Osteoblast (primary cell): ENCODE measurements around the gene FKBP2. TPM values are rescaled to one million over a fixed set of nuclear protein-coding genes. Genes with fewer than 3 reads are reported as not detected.
A peak's percentile ranks its signal among the peaks of the same experiment; 100 is the strongest.

Source experiments
- DNase-seq: peaks from one replicate; pipeline ENCODE4 v3.0.0; 2011; ENCODE audit warnings: low spot score, mixed read lengths; ENCODE audit not compliant: insufficient read length; ENCODE audit errors: missing footprints
- H2AFZ ChIP-seq: 2 replicates; pipeline ENCODE4 v1.6.0; 2011; ENCODE audit warnings: mild to moderate bottlenecking, low read length
- H3K27ac ChIP-seq: 2 replicates; pipeline ENCODE4 v1.5.1; 2011; ENCODE audit warnings: mild to moderate bottlenecking, low read depth, low read length, moderate library complexity
- H3K27me3 ChIP-seq: 2 replicates; pipeline ENCODE4 v1.6.0; 2012; ENCODE audit warnings: mild to moderate bottlenecking, control low read depth, inconsistent platforms, low read length, moderate library complexity; ENCODE audit not compliant: insufficient read depth
- H3K36me3 ChIP-seq: 2 replicates; pipeline ENCODE4 v1.5.1; 2011; ENCODE audit warnings: mild to moderate bottlenecking, low read length, control low read depth, moderate library complexity; ENCODE audit not compliant: insufficient read depth
- H3K4me1 ChIP-seq: 2 replicates; pipeline ENCODE4 v1.5.1; 2011; ENCODE audit warnings: mild to moderate bottlenecking, low read length, control low read depth, moderate library complexity; ENCODE audit not compliant: insufficient read depth
- H3K4me2 ChIP-seq: 2 replicates; pipeline ENCODE4 v1.6.0; 2011; ENCODE audit warnings: mild to moderate bottlenecking, low read length; ENCODE audit not compliant: insufficient read depth
- H3K4me3 ChIP-seq: fragments of 200-600 bp; sonication (generic); 3 replicates; pipeline ENCODE4 v1.5.1; 2012; ENCODE audit warnings: mild to moderate bottlenecking, low read length, inconsistent platforms; ENCODE audit not compliant: insufficient read depth
- H3K79me2 ChIP-seq: 2 replicates; pipeline ENCODE4 v1.6.0; 2012; ENCODE audit warnings: mild to moderate bottlenecking, low read length, control low read depth, inconsistent platforms; ENCODE audit not compliant: insufficient read depth
- H3K9me3 ChIP-seq: 2 replicates; pipeline ENCODE4 v1.5.1; 2011; ENCODE audit warnings: low read depth, low read length, control low read depth
- H4K20me1 ChIP-seq: 2 replicates; pipeline ENCODE4 v1.6.0; 2012; ENCODE audit warnings: mild to moderate bottlenecking, low read length, control low read depth; ENCODE audit not compliant: insufficient read depth
- total RNA-seq: library from RNA; depleted of rRNA; stranded (reverse); fragments of >200 nt; gene quantifications from 2 replicates; pipeline ENCODE4 v1.2.3, GENCODE V29; 2012
- TF ChIP-seq, protein P1 (sequence below): IDR thresholded peaks from 2 replicates; pipeline ENCODE4 v1.5.1; 2011; ENCODE audit warnings: mild to moderate bottlenecking, low read depth, low read length, moderate library complexity; ENCODE audit errors: extremely low read depth

FKBP2 gene
- total RNA-seq, 1 donor, result 31.1 TPM

DNA sequence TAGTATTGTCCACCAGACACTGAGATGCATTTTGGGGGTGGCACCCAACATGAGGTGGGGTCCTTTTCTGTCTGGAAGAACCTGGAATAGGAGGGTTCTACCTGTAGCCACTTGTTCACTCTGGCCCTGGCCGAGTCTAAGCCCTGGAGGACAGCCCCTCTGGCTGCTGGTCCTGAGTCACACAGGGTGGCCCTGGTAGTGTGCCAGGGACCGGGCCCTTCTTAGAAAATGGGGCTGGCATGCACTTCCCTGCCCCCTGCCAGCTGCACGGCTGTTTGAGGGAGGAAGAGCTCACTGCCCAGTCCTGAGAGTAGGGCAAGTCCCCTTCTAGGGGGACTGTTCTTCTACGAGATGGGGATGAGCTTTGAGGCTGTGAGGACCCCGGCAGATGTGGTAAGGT lies 12.6 kb downstream of the FKBP2 start:
- H3K4me3 ChIP-seq, result no peak overlapping the region
- peaks cover 22% of the 10 kb centered on the region for H3K36me3 ChIP-seq
- H3K9me3 ChIP-seq, result no peaks in the 10 kb centered on the region
- H3K27ac ChIP-seq, result no peak overlapping the region
- TF ChIP-seq, protein P1, sequence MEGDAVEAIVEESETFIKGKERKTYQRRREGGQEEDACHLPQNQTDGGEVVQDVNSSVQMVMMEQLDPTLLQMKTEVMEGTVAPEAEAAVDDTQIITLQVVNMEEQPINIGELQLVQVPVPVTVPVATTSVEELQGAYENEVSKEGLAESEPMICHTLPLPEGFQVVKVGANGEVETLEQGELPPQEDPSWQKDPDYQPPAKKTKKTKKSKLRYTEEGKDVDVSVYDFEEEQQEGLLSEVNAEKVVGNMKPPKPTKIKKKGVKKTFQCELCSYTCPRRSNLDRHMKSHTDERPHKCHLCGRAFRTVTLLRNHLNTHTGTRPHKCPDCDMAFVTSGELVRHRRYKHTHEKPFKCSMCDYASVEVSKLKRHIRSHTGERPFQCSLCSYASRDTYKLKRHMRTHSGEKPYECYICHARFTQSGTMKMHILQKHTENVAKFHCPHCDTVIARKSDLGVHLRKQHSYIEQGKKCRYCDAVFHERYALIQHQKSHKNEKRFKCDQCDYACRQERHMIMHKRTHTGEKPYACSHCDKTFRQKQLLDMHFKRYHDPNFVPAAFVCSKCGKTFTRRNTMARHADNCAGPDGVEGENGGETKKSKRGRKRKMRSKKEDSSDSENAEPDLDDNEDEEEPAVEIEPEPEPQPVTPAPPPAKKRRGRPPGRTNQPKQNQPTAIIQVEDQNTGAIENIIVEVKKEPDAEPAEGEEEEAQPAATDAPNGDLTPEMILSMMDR, result no peak
- H3K79me2 ChIP-seq, result peaks cover 30% of the 10 kb centered on the region
- no peak overlapping the region for H2AFZ ChIP-seq
- no peaks in the 10 kb centered on the region for H4K20me1 ChIP-seq
- H3K4me2 ChIP-seq, result no peak overlapping the region
- DNase-seq, result no peak
- no peaks in the 10 kb centered on the region for H3K27me3 ChIP-seq
- peaks cover 7% of the 10 kb centered on the region for H3K4me1 ChIP-seq

DNA sequence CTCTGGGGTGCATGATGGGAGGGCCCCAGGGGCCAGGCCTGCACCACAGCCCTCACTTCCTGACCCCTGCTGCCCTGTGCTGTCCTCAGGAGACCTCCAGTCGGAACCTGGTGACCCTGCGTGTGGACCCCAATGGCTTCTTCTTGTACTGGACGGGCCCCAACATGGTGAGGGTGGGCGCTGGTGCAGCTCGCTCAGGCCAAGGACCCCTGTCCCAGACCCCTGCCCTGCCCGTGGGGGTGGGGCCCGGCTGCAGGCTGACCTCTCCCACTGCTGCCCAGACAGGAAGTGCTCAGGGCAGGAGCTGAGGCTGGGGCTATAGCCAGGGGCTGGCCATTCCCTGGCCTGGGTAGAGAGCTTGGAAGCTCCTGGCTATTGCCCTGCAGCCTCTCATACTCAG lies 13.4 kb downstream of the FKBP2 start:
- Histone ChIP-seq H3K4me2 (no peak overlapping the region), H2AFZ (no peak overlapping the region), H3K27me3 (no peaks in the 10 kb centered on the region), H3K9me3 (no peaks in the 10 kb centered on the region), H3K79me2 (peaks cover 30% of the 10 kb centered on the region), H3K4me3 (no peak overlapping the region), H3K36me3 (peaks cover 23% of the 10 kb centered on the region), H4K20me1 (no peaks in the 10 kb centered on the region), H3K4me1 (peaks cover 7% of the 10 kb centered on the region), H3K27ac (no peak overlapping the region)
- TF ChIP-seq, protein P1, result no peak
- DNase-seq, result no peak

DNA sequence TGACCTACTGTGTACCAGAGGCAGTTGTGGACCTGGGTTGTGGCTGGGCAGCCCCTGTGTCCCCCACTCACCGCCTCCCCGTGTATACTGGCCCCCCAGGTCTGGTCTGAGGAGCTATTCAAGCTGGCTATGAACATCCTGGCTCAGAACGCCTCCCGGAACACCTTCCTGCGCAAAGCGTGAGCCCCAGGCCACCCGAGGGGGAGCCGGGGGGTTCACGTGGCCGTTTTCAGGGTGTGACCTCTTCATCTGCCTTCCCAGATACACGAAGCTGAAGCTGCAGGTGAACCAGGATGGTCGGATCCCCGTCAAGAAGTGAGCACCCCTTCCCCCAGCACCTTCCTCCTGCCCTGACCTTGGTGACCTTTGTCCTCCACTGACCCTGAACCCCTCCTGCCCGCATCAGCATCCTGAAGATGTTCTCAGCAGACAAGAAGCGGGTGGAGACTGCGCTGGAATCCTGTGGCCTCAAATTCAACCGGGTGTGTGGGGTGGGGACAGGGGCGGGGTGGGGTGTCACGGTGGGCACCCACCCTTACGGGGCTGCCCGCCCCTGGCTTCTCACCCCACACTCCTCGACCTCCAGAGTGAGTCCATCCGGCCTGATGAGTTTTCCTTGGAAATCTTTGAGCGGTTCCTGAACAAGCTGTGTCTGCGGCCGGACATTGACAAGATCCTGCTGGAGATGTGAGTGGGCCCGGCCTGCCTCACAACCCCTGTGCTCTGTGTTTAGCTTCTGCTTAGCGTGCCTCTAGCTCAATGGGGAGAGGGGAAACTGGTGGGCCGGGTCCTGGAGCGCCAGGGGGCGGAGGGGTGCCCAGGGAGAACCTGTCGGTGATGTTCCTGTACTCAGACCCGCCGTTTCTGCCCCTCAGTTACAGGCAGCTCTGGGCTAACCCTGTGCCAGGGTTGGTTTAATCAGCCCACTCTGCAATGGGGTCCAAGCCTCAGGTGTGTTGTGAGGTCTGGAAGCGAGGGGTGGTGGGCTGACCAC lies 14.5 kb downstream of the FKBP2 start:
- Histone ChIP-seq H3K79me2 (peaks cover 30% of the 10 kb centered on the region), H3K4me3 (no peak overlapping the region), H2AFZ (no peak overlapping the region), H3K4me1 (peaks cover 7% of the 10 kb centered on the region), H3K27ac (no peak overlapping the region), H4K20me1 (no peaks in the 10 kb centered on the region), H3K4me2 (no peak overlapping the region), H3K27me3 (no peaks in the 10 kb centered on the region), H3K36me3 (peaks cover 30% of the 10 kb centered on the region), H3K9me3 (no peaks in the 10 kb centered on the region)
- no peak for DNase-seq
- TF ChIP-seq, protein P1, result no peak

DNA sequence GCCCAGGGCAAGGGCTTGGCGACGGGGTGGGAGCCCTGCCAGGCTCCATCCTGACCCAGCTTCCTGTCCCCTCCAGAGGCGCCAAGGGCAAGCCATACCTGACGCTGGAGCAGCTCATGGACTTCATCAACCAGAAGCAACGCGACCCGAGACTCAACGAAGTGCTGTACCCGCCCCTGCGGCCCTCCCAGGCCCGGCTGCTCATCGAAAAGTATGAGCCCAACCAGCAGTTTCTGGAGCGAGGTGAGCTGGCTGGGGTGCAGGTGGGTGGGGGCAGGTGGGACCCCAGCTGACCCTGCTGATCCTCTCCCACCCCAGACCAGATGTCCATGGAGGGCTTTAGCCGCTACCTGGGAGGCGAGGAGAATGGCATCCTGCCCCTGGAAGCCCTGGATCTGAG lies 15.4 kb downstream of the FKBP2 start:
- TF ChIP-seq, protein P1, result no peak
- Histone ChIP-seq H2AFZ (no peak overlapping the region), H3K9me3 (no peaks in the 10 kb centered on the region), H3K4me2 (no peak overlapping the region), H4K20me1 (no peaks in the 10 kb centered on the region), H3K36me3 (peaks cover 30% of the 10 kb centered on the region), H3K79me2 (peaks cover 30% of the 10 kb centered on the region), H3K4me1 (peaks cover 3% of the 10 kb centered on the region), H3K27me3 (no peaks in the 10 kb centered on the region), H3K27ac (no peak overlapping the region), H3K4me3 (no peak overlapping the region)
- peak; percentile 82 for DNase-seq
